ENCODE data around the gene HDHD2. TPM values are rescaled to one million over a fixed set of nuclear protein-coding genes. Genes with fewer than 3 reads are reported as not detected.
"Not testable (repeated sequence)": the region's sequence is repeated elsewhere in the genome, so short reads cannot be mapped to it uniquely, and the experiment has no call there.

HDHD2 gene
- polyA plus RNA-seq, 3 donors: 10.6 to 38.1 (median 30.6) TPM

- Histone ChIP-seq H3K27ac (ENCODE audit: low read depth in 1 of 2, low read length in 2 of 2) (no peak overlapping the region), H3K9ac (ENCODE audit: insufficient read depth, low read length, poor library complexity, severe bottlenecking) (no peak overlapping the region), H2AFZ (ENCODE audit: insufficient read depth, low read depth, low read length, poor library complexity, severe bottlenecking) (no peak overlapping the region), H3K4me1 (ENCODE audit: control insufficient read depth in 1 of 2, insufficient read depth in 2 of 2, low read length in 2 of 2) (no peaks in the 10 kb centered on the region), H3K27me3 (ENCODE audit: control insufficient read depth in 2 of 2, insufficient read depth in 2 of 2, low read length in 2 of 2) (no peaks in the 10 kb centered on the region), H3K9me3 (replicated peaks in 1 of 2; ENCODE audit: control insufficient read depth in 1 of 2, insufficient read depth in 1 of 2, low read length in 2 of 2) (no peaks in the 10 kb centered on the region), H4K20me1 (ENCODE audit: insufficient read depth, low read length) (peaks cover 17% of the 10 kb centered on the region), H3K79me2 (ENCODE audit: insufficient read depth, low read length) (peaks cover 71% of the 10 kb centered on the region), H3K36me3 (replicated peaks in 1 of 2; ENCODE audit: control insufficient read depth in 1 of 2, insufficient read depth in 2 of 2, low read length in 2 of 2) (peaks cover 3 to 14% of the 10 kb centered on the region in 2 donors), H3K4me2 (replicated peaks; ENCODE audit: extremely low read depth, low read length, poor library complexity, severe bottlenecking) (no peak overlapping the region), H3K4me3 (replicated peaks in 1 of 3; ENCODE audit: low read depth in 2 of 3, low read length in 3 of 3) (no peak overlapping the region)
- no peak overlapping the region for H3K4me3 Mint-ChIP-seq
- H3K36me3 Mint-ChIP-seq: peaks cover 19 to 35% of the 10 kb centered on the region in 2 donors
- intact Hi-C loops (cut with micrococcal nuclease): no loop called here
- H3K27me3 Mint-ChIP-seq (ENCODE audit: low read depth in 3 of 3): no peaks in the 10 kb centered on the region
- no peak for TF ChIP-seq CTCF (IDR thresholded peaks at IDR 0.05)
- no peaks in the 10 kb centered on the region for H3K4me1 Mint-ChIP-seq
- whole genome bisulfite sequencing (ENCODE audit: insufficient coverage): 98% methylated on average over 5 of the region's 5 CpGs
- no peaks in the 10 kb centered on the region for H3K9me3 Mint-ChIP-seq
- H3K27ac Mint-ChIP-seq: no peak overlapping the region
- DNase-seq: no peak
These were observed 10.0 kb upstream of the HDHD2 start for GRCh38 chr18:47160256-47160655.

- H3K27me3 Mint-ChIP-seq (ENCODE audit: low read depth in 3 of 3); H3K4me1 ChIP-seq (ENCODE audit: control insufficient read depth in 1 of 2, insufficient read depth in 2 of 2, low read length in 2 of 2); H3K9me3 ChIP-seq (replicated peaks in 1 of 2; ENCODE audit: control insufficient read depth in 1 of 2, insufficient read depth in 1 of 2, low read length in 2 of 2); H3K4me1 Mint-ChIP-seq; H4K20me1 ChIP-seq (ENCODE audit: insufficient read depth, low read length); H3K4me3 Mint-ChIP-seq; H3K27me3 ChIP-seq (ENCODE audit: control insufficient read depth in 2 of 2, insufficient read depth in 2 of 2, low read length in 2 of 2); DNase-seq; H3K4me3 ChIP-seq (replicated peaks in 1 of 3; ENCODE audit: low read depth in 2 of 3, low read length in 3 of 3); H2AFZ ChIP-seq (ENCODE audit: insufficient read depth, low read depth, low read length, poor library complexity, severe bottlenecking); H3K27ac ChIP-seq (ENCODE audit: low read depth in 1 of 2, low read length in 2 of 2); H3K4me2 ChIP-seq (replicated peaks; ENCODE audit: extremely low read depth, low read length, poor library complexity, severe bottlenecking); H3K9ac ChIP-seq (ENCODE audit: insufficient read depth, low read length, poor library complexity, severe bottlenecking); intact Hi-C loops (cut with micrococcal nuclease); H3K9me3 Mint-ChIP-seq: not testable (repeated sequence)
- peak overlapping the region in 1 of 7 donors; percentile 20 for H3K27ac Mint-ChIP-seq
- Histone ChIP-seq H3K36me3 (replicated peaks in 1 of 2; ENCODE audit: control insufficient read depth in 1 of 2, insufficient read depth in 2 of 2, low read length in 2 of 2) (peaks cover 7 to 31% of the 10 kb centered on the region in 2 donors), H3K79me2 (ENCODE audit: insufficient read depth, low read length) (peaks cover 54% of the 10 kb centered on the region)
- peaks cover 28 to 40% of the 10 kb centered on the region in 2 donors for H3K36me3 Mint-ChIP-seq
- 92% methylated on average over 4 of the region's 16 CpGs for WGBS (ENCODE audit: insufficient coverage)
These were observed 8.1 kb upstream of the HDHD2 start for GRCh38 chr18:47158404-47158803.
